Inflammatory macrophage treated with lipopolysaccharide for 1 hour (primary cell): ENCODE measurements around the gene NXPH2.
"Not testable (repeated sequence)": the region's sequence is repeated elsewhere in the genome, so short reads cannot be mapped to it uniquely, and the experiment has no call there.

ENCODE experiments used
- DNase-seq, 2 donors: peaks; one replicate each; pipeline ENCODE4 v3.0.0-alpha.2; 2020 to 2022

NXPH2 gene

DNA sequence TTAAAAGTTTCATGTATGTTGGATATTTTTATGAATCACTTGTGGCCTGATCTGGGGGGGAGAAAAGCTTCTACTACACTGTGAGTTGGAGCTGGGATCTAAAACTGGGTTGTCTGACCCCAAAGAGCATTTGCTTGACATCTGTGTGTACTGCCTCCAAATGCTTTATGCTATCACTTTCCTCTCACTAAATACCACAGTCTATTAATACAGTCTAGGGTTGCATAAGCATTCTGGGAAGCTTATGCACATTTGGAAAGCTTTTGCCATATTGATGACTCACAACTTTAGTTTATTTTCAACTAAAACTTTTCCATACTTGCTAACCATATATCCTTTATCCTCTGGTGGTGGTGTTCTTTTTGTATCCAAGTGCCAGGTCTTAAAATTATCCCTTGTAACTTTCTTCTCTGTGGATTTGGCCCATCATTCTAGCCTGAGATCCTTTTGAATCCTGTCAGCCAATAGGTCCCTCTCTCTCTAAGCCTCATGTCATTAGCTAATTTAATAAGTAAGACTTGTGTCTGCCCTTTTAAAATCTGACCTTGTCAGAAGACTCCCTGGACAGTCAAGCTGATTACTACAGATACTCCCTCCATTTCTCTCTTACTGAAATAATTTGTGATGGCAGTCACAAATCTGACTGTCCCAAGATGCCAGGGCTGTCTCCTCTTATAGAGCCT is 72.7 kb downstream of the NXPH2 start:
- no peak for DNase-seq

DNA sequence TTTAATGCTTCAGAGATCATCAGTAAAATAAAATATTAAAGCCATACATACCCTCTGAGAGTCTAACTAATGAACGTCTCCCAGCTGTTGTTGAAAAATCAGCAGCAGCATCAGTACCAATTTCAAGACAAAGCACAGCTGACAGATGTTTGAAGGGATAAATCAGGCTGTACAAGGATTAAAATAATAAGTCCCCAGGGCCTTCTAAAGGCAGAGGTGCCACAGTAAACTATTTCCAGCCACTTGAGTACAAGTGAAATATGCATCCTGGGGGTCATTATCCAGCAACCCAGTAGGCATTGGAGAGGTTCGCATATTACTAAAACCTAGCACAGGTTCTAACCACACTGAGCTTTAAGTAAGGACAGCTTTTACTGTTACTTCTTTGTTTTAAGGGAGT is 76.9 kb downstream of the NXPH2 start:
- DNase-seq, result no peak

DNA sequence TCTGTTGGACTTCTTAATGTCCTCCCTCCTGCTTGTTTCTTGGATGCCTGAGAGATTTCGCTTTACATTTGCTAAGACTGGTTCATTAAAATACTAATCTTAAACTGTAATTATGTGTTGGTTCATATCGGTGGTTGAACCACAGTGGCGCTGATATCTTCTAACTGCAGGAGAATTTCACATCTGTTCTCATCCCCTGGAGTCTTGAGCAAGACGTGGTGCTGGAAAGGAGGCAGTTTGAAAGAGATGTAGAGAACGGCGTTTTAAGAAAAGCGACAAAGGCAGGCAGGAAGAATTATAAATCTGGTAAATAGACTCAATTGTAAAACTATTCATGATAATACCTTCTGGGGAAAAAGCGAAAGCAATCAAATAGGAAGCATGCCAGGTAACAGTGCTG is 79.5 kb downstream of the NXPH2 start:
- DNase-seq, result no peak

DNA sequence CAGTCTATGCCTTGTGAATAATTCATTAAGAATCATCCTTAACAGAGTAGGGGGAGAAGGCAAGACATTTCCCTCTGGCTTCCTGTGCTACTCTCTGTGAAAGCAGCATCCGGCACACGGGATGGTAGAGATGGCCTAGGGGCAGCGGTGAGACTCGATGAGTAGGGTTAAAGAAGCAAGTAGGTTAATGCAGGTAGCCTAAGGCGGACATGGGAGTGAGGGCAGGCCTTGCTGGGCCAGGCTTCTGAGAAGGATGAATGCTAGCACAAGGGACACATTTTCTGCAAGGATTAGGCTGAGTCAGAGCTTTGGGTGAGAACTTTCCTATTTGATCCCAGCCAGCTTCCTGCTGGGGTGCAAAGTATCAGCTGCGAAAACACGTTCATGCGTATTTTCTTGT is 80.8 kb downstream of the NXPH2 start:
- no peak for DNase-seq

DNA sequence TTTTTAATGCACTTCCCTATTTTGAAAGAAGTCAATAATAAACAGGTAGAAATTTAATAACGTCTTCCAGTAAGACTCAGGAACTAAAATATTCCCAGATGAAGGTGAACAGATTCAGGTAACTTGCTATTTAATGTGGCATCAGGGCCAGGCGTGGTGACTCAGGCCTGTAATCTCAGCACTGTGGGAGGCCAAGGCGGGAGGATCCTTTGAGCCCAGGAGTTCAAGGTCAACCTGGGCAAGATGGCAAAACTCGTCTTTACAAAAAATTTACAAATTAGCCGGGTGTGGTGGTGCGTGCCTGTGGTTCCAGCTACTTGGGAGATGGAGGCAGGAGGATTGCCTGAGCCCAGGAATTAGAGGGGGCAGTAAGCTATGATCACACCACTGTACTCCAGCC is 81.8 kb downstream of the NXPH2 start:
- DNase-seq, result no peak

DNA sequence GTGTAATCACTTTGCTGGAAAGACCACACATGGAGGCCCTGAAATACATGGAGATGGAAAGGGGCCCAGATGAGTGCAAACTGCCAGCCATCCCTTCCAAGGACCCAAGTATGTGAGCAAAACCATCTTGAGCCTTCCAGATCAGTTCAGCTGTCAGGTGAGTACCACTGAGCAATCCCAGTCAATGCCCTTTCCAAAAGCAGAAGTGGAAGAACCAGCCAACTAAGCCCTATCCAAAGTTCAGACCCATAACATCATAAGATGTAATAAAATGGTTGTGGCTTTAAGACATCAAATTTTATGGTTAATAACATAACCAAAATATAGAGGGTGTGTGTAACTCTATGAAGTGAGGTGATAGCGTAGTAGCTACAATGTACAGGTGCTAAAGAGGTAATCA is 88.5 kb downstream of the NXPH2 start:
- DNase-seq, result no peak

DNA sequence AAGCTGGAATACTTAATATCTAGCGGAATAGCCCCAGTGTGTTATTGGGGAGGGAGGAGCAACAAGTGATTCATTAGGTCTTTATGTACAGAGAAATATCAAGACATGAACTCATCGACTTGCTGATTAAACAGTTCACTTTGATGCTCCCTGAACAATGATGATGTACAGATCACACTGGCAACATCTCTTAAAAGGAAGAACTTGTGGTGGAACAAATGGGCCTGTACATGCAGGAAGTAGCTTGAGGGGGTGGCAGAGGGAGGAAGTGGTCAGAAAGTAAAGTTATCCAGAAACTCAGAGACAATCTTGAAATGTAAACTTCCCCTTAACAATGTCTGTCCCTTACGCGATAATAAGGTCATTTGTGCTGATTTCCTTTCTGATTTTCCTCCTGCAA is 90.5 kb downstream of the NXPH2 start:
- peak in 1 of 2 donors; percentile 45 for DNase-seq

DNA sequence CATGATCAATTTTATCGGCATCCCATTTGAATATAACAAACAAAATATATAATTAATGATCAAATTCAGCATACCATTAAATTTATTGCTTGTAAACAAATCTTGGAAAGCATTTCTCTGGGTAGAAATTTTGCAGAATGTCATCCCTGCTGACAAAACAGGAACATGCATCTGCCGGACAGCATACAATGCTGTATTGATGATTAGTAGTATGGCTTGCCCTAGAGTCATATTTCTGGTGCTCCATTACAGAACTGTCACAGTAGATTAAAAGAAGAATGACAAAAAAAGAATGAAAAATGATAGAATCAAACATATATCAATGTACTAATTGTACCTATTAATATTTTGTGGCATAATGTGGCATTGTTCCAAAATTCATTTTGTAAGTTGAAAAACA is 98.0 kb downstream of the NXPH2 start:
- no peak for DNase-seq

DNA sequence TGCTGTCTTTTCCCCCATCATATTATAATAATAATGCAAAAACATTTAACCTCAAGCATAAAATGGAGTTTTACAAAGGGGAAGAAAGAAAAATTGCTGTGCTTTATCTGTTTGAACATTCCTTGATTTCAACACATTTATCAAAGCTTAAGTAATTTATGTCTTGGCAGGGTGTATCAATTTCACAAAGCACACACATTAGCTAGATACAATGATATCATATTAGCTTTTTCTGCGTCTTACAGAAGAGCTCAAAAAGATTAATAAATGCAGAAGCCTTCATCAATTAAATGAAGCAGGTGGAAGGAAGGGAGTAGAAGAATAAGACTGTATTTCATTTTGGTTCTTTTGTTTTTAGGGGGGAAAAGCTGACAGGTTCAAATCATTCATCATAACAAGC is 103.0 kb downstream of the NXPH2 start:
- no peak for DNase-seq

DNA sequence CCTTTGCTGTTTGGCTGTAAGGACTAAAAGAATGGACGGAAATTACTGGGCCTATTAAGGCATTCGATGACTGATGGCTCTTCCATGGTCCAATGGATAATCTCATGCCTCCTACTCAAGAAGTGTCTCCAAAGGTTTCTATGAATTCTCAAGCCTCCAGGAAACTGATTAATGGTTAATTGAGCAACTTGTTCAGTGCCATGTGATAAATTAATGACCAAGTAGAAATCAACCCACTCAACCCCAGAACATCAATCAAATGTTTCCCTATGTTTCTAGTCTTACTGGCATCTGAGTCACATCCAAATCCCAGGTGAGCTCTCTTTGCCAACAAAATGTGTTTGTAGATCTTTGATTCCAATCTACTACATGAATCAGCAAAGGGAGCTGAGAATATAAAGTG is 103.6 kb downstream of the NXPH2 start:
- DNase-seq, result no peak

DNA sequence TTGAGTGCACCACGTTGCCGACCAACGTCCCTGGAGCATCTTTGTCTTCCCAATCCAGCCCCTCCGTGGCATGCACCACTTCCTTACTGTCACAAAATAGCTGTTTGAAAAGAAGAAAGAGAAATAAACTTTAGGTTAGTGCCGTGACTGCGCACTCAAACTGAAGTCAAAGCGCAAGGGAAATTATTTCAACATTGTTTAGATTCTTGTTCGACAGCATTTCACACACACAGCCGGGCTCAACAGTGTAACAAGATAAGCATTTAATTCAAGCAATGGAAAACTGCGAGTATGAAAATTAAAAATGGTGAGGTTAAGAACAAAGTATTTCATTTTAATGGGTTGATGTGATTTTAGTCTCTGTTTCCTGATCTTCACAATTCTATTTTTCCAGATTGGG is 108.6 kb downstream of the NXPH2 start:
- no peak for DNase-seq

DNA sequence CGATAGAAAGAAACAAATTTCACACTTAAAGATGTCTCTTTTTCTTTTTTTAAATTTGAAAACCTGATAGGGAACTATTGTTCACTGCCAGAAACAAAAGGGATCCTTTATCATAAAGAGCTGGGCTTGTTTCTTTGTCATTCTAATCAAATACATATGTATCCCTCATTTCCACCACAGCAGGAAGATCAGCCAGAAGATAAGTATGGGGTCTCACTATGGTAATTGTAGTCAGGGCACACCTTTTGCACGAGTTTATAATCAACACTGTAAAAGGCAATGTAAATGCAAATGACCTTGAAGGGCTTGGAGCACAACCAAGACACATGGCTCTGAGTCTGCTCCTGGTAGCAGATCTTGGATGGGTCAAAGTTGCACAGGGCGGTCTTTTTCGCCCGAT is 109.5 kb downstream of the NXPH2 start:
- no peak for DNase-seq

DNA sequence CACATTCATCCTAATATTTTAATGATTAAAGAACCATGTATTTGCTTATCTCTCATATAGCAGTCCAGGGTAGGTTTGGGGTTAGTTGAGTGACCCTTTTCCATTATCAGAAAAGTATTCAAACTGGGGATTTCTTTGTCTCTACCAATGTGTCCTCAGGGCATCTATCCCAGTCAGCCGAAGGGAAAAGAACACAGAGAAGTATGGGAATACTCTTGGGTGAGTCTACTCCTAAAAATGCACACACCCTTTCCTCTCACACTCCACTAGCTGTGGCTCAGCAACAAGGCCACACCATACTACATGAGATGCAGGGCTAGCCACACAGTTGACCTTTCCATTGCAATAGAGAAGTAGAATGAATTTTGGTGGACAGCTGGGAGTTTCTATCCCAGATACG is 114.3 kb downstream of the NXPH2 start:
- DNase-seq, result no peak

DNA sequence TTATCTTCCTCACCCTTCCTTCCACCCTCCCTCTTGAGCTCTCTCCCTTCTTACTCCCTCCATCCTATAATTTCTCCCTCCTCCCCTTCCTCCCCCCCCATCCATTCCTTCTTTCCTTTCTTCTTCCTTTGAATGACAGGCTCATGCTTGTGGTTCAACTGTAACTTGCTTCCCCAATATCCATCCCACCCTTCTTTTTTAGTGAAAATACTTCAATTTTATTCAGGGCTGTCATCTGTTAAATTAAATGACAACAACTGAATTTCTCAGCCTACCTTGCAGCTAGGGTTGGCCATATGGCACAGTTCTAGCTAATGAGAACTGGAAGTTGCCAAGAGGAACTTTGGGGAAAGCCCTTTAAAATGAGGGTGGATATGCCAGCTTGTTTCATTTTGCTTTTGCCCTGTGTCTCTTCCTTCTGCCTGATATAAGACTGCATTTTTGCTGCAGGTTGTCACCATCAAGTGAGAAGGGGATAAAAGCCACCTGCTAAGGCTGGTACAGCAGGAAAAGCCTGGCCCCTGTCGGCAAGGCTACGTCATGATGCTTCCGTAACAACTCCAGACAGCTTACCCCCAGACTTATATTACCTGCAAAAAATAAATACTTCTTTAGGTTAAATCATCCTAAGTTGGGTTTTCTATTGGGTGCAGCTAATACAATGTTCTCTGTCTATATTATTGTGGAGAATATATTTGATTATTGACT is 121.8 kb downstream of the NXPH2 start:
- no peak for DNase-seq

DNA sequence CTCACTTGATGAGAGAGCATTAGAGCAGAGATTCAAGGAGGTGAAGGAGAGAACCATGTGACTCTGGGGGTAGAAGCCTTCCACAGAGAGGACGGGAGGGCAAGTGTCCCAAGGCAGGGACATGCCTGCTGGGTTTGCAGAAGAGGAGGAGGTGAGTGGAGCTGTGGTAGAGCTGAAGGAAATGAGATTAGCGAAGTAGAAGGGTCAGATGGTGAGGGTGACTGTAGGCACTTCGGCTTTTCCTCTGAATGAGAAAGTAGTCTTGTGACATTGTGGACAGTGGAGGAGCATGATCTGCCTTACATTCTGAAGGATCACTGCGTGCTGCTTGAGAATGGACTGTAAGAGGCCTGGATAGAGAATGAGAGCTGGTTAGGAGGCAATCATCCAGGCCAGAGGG is 126.0 kb downstream of the NXPH2 start:
- no peak for DNase-seq

DNA sequence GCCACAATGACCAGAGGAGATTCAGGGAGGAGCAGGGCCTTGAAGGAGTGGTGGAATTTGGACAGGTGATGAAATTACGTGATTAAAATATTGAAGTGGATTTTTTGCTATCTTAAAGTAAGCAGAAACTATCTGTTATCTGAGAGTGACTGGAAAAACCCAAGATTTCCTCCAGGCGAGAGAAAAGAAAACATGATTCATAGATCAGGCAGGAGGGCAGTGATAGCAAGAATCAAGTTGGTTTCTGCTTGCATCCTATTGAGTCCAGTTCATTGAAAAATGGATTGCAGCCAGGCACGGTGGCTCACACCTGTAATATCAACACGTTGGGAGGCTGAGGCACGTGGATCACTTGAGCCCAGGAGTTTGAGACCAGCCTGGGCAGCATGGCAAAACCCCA is 127.8 kb downstream of the NXPH2 start:
- DNase-seq, result no peak

DNA sequence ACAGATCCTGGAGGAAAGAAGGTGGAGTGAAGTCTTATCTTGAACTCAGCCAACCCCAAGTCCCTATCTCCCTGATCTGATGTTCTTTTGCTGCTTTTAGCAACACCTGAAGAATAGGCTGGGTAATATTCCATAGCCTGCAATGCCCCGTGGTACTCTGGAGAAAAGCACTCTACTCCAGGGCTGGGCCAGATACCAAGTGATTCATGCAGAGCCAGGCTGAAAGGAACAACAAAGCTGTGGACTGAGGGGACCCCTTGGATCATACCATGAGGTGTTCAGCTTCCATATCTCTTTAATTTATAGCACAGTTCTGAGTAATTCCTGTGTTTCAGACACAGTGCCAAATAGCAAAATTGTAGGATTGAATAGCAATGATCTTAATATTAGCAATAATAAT is 130.6 kb downstream of the NXPH2 start:
- DNase-seq, result no peak

DNA sequence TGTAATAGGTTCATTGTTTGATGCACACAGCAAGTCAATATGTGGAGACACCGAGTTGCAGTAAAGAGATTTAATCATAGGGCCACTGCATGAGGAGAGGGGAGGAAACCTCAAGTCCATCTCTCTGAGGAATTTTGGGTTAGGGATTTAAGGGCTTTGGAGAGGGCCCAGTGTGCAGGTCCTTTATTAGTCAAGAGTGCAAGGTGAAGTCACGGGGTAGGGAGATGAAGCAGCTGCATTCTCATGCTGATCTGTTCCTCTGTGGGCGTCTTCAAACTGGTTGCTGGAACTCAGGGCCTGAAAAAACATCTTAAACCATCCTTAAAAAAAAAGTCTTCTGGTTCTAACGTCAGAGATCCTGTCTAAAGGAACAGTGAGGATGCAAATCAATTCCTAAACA is 131.6 kb downstream of the NXPH2 start:
- DNase-seq, result no peak

DNA sequence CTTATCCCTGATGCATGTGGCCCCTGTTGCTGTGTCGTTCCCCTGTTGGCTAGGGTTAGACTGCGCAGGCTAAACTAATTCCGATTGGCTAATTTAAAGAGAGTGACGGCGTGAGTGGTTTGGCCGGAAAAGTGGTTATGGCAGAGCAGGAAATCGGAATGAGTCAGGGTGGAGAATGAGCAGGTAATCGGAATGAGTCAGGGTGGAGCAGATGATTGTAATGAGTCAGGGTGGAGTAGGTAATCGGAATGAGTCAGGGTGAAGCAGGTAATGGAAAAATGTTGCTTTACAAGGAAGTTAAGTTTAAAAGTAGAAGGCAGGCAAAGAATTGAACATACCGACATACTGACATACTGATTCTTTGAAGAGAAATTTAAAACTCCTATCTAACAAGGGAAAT is 135.4 kb downstream of the NXPH2 start:
- DNase-seq, result not testable (repeated sequence)

DNA sequence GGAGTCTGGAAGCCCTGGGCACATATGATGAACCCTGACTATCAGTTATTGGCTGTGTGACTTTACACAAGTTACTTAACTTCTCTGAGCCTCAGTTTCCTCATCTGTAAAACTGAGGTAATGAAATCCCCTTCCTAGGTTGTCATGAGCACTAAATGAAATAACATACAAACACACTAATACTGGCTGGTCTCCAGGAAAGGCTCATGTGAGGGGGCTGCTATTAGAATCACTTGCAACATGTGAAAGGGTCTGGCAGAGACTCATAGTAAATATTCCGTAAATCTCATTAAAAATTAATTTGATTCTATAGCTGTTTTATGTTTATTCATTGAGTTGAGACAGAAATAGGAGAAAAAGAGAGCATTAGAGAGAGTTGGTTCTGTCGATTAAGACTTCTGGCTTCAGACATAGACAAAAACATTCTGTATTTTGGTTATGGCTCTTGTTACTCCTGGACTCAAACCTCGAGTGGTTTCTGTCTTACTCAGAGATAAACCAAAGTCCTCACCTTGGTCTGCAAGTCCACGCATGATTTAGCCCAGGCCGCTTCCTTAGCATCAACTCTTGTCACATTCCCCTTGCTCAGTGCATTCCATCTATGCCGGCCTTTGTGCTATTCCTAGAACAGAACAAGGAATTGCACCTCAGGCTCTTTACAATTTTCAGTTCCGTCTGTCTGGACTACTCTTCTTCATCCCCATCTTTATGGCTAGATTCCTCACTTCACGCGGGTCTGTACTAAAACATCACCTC is 139.1 kb downstream of the NXPH2 start:
- DNase-seq, result no peak

DNA sequence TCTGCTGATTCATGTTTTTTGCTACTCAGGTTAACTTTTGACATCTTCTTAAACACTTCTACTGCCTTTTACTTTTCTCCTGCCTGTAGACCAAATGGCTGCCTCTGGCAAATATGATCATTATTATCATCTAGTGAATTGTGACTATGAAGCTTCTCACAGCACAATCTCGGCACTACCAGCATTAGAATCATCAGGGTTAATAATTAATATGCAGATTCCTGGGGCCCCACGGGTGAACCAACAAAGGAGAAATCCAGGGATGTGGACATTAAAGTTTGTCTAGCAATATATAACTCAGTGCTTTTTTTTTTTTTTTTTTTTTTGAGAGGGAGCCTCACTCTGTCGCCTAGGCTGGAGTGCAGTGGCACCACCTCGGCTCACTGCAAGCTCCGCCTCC is 142.5 kb downstream of the NXPH2 start:
- DNase-seq, result no peak

DNA sequence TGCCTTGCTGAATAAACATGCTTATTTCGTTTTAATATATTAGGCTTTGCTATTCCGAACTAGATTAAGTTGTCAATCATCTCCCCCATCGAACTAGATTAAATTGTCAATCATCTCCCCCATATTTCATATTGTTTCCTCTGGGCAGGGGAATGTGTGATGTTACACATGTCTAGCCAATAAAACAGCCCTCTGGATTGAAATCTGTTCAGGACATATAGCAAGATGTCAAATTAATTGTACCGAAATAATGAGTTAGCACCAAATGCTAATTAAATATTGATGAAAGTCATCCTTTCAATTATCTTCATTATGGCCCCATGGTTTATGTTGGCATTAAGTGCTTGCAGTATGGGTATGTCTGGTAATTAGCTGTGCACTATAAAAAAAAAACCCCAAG is 143.1 kb downstream of the NXPH2 start:
- no peak for DNase-seq

DNA sequence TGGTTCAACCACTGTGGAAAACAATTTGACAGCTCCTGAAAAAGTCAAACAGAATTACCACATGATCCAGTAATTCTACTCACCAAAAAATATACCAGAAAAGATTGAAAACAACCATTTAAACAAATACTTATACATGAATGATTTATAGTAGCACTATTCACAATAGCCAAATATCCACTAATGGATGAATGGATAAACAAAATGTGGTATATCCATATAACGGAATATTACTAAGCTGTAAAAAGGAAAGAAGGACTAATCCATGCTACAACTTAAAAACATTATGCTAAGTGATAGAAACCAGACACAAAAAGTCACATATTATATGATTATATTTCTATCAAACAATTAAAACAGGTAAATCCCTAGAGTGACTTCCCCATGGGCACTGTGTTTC is 147.1 kb downstream of the NXPH2 start:
- DNase-seq, result no peak

DNA sequence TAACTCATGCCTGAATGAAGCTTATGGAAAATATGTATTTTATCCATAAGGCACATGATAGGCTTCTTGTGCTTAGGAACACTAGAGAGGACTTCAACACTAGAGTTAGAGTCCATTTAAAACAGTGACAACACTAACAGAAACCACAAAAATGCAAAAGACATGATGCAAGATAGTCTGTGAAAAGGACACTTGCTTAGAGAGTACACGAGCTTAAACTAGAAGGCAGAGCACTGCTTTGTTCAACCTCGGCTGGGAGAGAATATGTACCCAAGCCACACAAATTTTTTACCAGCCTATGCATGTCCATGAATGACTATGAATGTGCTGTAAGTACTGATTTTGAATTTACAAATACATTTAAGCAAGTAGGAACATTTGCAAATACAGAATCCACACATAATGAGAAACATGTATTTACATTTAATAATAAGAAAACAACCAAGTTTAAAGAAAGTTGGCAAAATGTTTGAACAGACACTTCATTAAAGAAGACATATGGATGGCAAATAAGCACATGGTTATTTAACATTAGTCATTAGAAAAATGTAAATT is 148.0 kb downstream of the NXPH2 start:
- DNase-seq, result no peak
